Measurements from ENCODE around the gene STK32A.

The STK32A gene

DNA sequence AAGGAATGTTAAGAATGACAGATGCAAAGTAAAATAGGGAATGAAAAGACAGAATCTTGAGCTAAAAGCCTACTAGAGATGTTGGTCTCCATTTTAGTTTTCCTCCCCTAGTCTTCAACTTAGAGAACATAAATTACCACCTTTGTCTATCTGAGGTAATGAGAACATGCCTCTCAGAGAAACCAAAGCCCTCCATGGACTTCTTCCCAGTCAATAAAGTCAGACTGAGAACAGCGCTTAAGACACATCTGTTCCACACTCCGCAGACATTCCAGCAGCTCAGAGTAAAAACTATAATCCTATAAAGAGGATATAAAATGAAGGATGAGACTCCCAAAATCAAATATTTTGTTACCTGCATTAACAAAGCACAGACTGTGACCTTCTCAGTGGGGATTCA, 195.8 kb downstream of the STK32A start:
- no peak for DNase-seq

GRCh38 chr5:147431586-147431985, 196.8 kb downstream of the STK32A start:
- peak in 1 of 2 experiments; percentile 38 for DNase-seq

- no peak for DNase-seq
These were observed 197.5 kb downstream of the STK32A start for GRCh38 chr5:147432323-147432722.

GRCh38 chr5:147434049-147434448, 199.2 kb downstream of the STK32A start:
- DNase-seq = no peak

DNA sequence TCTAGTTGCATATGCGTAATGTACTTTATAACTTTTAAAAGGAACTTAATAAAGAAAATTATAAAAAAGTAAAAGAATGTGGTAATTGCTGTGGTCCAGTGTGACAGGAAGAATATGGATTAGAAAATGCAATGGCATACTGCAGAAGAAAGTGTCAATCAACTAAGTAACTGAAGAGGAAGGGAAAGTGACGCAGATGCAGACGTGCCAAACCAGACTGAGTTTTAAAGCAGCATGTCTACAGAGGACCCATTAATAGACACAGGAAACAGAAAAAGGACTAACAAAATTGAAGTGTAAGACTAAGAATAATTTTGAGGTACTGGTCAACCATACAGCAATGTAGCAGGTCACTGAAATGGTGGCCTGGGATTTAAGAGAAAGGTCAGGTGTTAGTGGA, 201.8 kb downstream of the STK32A start:
- peak; percentile 4 to 15 for DNase-seq

GRCh38 chr5:147437161-147437596, 202.4 kb downstream of the STK32A start:
- peak; percentile 78 for DNase-seq

Data from Kasumi-1 (cell line).